Liver (tissue), 9 donors: ENCODE results near the gene P2RX7. TPM values are rescaled to one million over a fixed set of nuclear protein-coding genes. Genes with fewer than 3 reads are reported as not detected.

Experiments used
- DNase-seq: peaks from one replicate; pipeline ENCODE4 v3.0.0-alpha.2; 2017; ENCODE audit warnings: low spot score
- H3K27ac ChIP-seq, 2 donors: one replicate each; pipeline ENCODE4 v1.7.0; 2013; ENCODE audit warnings: inconsistent platforms in 2 of 2, low read length in 2 of 2, control low read depth in 1 of 2, low read depth in 1 of 2, mild to moderate bottlenecking in 1 of 2
- H3K27me3 ChIP-seq, 4 donors: one replicate each; pipeline versions ENCODE4 v1.6.1 to v1.7.0; 2013; ENCODE audit warnings: low read length in 3 of 4, inconsistent platforms in 1 of 4, mild to moderate bottlenecking in 1 of 4, moderate library complexity in 1 of 4; ENCODE audit not compliant: control insufficient read depth in 4 of 4, insufficient read depth in 4 of 4
- H3K36me3 ChIP-seq, 4 donors: one replicate each; pipeline versions ENCODE4 v1.6.1 to v1.7.0; 2013; ENCODE audit warnings: low read length in 3 of 4, mild to moderate bottlenecking in 3 of 4, low read depth in 1 of 4, moderate library complexity in 1 of 4; ENCODE audit not compliant: control insufficient read depth in 4 of 4, insufficient read depth in 3 of 4
- H3K4me1 ChIP-seq, 4 donors: one replicate each; pipeline versions ENCODE4 v1.6.1 to v1.7.0; 2013; ENCODE audit warnings: low read length in 3 of 4, mild to moderate bottlenecking in 3 of 4, moderate library complexity in 1 of 4; ENCODE audit not compliant: control insufficient read depth in 4 of 4, insufficient read depth in 4 of 4
- H3K4me3 ChIP-seq, 3 donors: one replicate each; pipeline versions ENCODE4 v1.6.1 to v1.7.0; 2013; ENCODE audit warnings: low read length in 3 of 3, control low read depth in 1 of 3, low read depth in 1 of 3, mild to moderate bottlenecking in 1 of 3
- H3K9ac ChIP-seq, 2 donors: one replicate each; pipeline ENCODE4 v1.7.0; 2013; ENCODE audit warnings: low read length in 2 of 2, mild to moderate bottlenecking in 2 of 2, moderate library complexity in 2 of 2, control low read depth in 1 of 2, low read depth in 1 of 2
- H3K9me3 ChIP-seq, 4 donors: one replicate each; pipeline versions ENCODE4 v1.6.1 to v1.7.0; 2013; ENCODE audit warnings: low read length in 3 of 4; ENCODE audit not compliant: control insufficient read depth in 4 of 4
- ATF3 ChIP-seq: IDR thresholded peaks from 2 replicates; pipeline ENCODE4 v1.6.1; 2016; ENCODE audit warnings: antibody characterized with exemption
- CTCF ChIP-seq: fragments of 150-350 bp; IDR thresholded peaks from 2 replicates; pipeline ENCODE4 v1.5.1; 2017; ENCODE audit warnings: improper control_type of control experiment, low read depth, low read length; ENCODE audit not compliant: missing input control
- EGR1 ChIP-seq, 2 donors: IDR thresholded peaks; 2 replicates each; pipeline ENCODE4 v1.6.1; 2016 to 2018; ENCODE audit warnings: antibody characterized with exemption in 2 of 2, low read depth in 2 of 2
- FOXA1 ChIP-seq: IDR thresholded peaks from 2 replicates; pipeline ENCODE4 v1.6.1; 2016; ENCODE audit warnings: antibody characterized with exemption
- FOXA2 ChIP-seq: IDR thresholded peaks from 2 replicates; pipeline ENCODE4 v1.6.1; 2016; ENCODE audit warnings: antibody characterized with exemption
- GABPA ChIP-seq, 2 donors: IDR thresholded peaks in 1 of 2; conservative IDR thresholded peaks in 1 of 2; 2 replicates each; pipeline ENCODE4 v1.6.1; 2016; ENCODE audit warnings: antibody characterized with exemption in 2 of 2, mild to moderate bottlenecking in 1 of 2, moderate library complexity in 1 of 2
- HNF4A ChIP-seq, 2 donors: conservative IDR thresholded peaks; 2 replicates each; pipeline ENCODE4 v1.6.1; 2016; ENCODE audit warnings: antibody characterized with exemption in 2 of 2, mild to moderate bottlenecking in 2 of 2
- HNF4G ChIP-seq: IDR thresholded peaks from 2 replicates; pipeline ENCODE4 v1.6.1; 2016; ENCODE audit warnings: antibody characterized with exemption
- JUND ChIP-seq, 2 donors: IDR thresholded peaks; 2 replicates each; pipeline ENCODE4 v1.6.1; 2016; ENCODE audit warnings: antibody characterized with exemption in 2 of 2
- MAX ChIP-seq: IDR thresholded peaks from 2 replicates; pipeline ENCODE4 v1.6.1; 2016; ENCODE audit warnings: antibody characterized with exemption
- NR2F2 ChIP-seq: IDR thresholded peaks from 2 replicates; pipeline ENCODE4 v1.6.1; 2016; ENCODE audit warnings: antibody characterized with exemption
- RAD21 ChIP-seq, 2 donors: IDR thresholded peaks; 2 replicates each; pipeline ENCODE4 v1.6.1; 2016; ENCODE audit warnings: antibody characterized with exemption in 2 of 2, mild to moderate bottlenecking in 2 of 2
- REST ChIP-seq: IDR thresholded peaks from 2 replicates; pipeline ENCODE4 v1.6.1; 2016; ENCODE audit warnings: antibody characterized with exemption, mild to moderate bottlenecking
- RXRA ChIP-seq, 2 donors: IDR thresholded peaks; 2 replicates each; pipeline ENCODE4 v1.6.1; 2017 to 2018; ENCODE audit warnings: antibody characterized with exemption in 2 of 2, mild to moderate bottlenecking in 1 of 2
- SP1 ChIP-seq: IDR thresholded peaks from 2 replicates; pipeline ENCODE4 v1.6.1; 2018; ENCODE audit warnings: antibody characterized with exemption, mild to moderate bottlenecking
- TAF1 ChIP-seq: conservative IDR thresholded peaks from 2 replicates; pipeline ENCODE4 v1.6.1; 2016; ENCODE audit warnings: antibody characterized with exemption, mild to moderate bottlenecking
- YY1 ChIP-seq: IDR thresholded peaks from 2 replicates; pipeline ENCODE4 v1.6.1; 2016; ENCODE audit warnings: antibody characterized with exemption, mild to moderate bottlenecking
- ZBTB33 ChIP-seq: IDR thresholded peaks from 2 replicates; pipeline ENCODE4 v1.6.1; 2016; ENCODE audit warnings: antibody characterized with exemption
- WGBS: extraction: QIAGEN DNeasy Blood & Tissue Kit; methylation state at CpG from one replicate; pipeline ENCODE4 v1.1.7; 2013; 5-methylcytosine and 5-hydroxymethylcytosine counted together
- polyA plus RNA-seq, 2 donors: library from polyadenylated mRNA; stranded (reverse) in 1 of 2; unstranded in 1 of 2; fragments of 200-250 nt in 1 of 2; fragments of >200 nt in 1 of 2; fragmentation: Nextera tagmentation in 1 of 2; extraction: Ambion mirVana in 1 of 2; gene quantifications; one replicate each; pipeline versions ENCODE4 v1.2.1 to v1.2.3, GENCODE V29; 2013 to 2015
- total RNA-seq, 2 donors: library from RNA; depleted of rRNA; stranded (reverse); fragments of >200 nt; gene quantifications; one replicate each; pipeline ENCODE4 v1.2.3, GENCODE V29; 2014
- donor health status: healthy.
- donor health status: healthy.
- donor health status: healthy.
- donor health status: healthy.
- donor health status: healthy.

The P2RX7 gene
- total and polyA plus RNA-seq, 4 donors, result 1.2 to 3.2 (median 2.2) TPM

GRCh38 chr12:121170611-121171260, 38.1 kb downstream of the P2RX7 start:
- Histone ChIP-seq H3K36me3 (peaks cover 0 to 22% (median 6%) of the 10 kb centered on the region in 4 donors), H3K4me1 (no peaks in the 10 kb centered on the region), H3K9ac (no peak overlapping the region), H3K9me3 (no peaks in the 10 kb centered on the region), H3K27ac (no peak overlapping the region), H3K27me3 (no peaks in the 10 kb centered on the region), H3K4me3 (no peak overlapping the region)
- DNase-seq, result no peak
- TF ChIP-seq YY1, result no peak
- TF ChIP-seq HNF4A (conservative IDR thresholded peaks at IDR 0.05), result no peak
- TF ChIP-seq GABPA (IDR thresholded peaks at IDR 0.05 in 1 of 2, conservative IDR thresholded peaks at IDR 0.05 in 1 of 2), result no peak
- TF ChIP-seq JUND (IDR thresholded peaks at IDR 0.05), result no peak
- TF ChIP-seq FOXA1, result no peak
- TF ChIP-seq FOXA2, result no peak
- TF ChIP-seq REST, result no peak
- no peak for TF ChIP-seq TAF1
- no peak for TF ChIP-seq ZBTB33
- TF ChIP-seq HNF4G, result no peak
- no peak for TF ChIP-seq NR2F2
- TF ChIP-seq SP1, result no peak
- no peak for TF ChIP-seq CTCF
- TF ChIP-seq EGR1 (IDR thresholded peaks at IDR 0.05; ENCODE audit: low read depth in 2 of 2), result no peak
- no peak for TF ChIP-seq RXRA (IDR thresholded peaks at IDR 0.05)
- no peak for TF ChIP-seq MAX
- TF ChIP-seq ATF3, result no peak
- TF ChIP-seq RAD21 (IDR thresholded peaks at IDR 0.05), result no peak
- 89% methylated on average over 14 of the region's 14 CpGs for WGBS
